Ascending aorta (tissue), 2 donors: ENCODE results near the gene PPP1R16B. TPM values are rescaled to one million over a fixed set of nuclear protein-coding genes. Genes with fewer than 3 reads are reported as not detected.
"Not testable (repeated sequence)": the region's sequence is repeated elsewhere in the genome, so short reads cannot be mapped to it uniquely, and the experiment has no call there.

Source experiments
- DNase-seq, 2 donors: peaks; one replicate each; pipeline ENCODE4 v3.0.0-alpha.2; 2019; ENCODE audit warnings: low spot score in 2 of 2
- H3K27ac ChIP-seq, 2 donors: fragments of 200-600 bp; sonication (generic); one replicate each; pipeline ENCODE4 v1.5.1; 2016 to 2017; ENCODE audit warnings: mild to moderate bottlenecking in 1 of 2
- H3K27me3 ChIP-seq: fragments of 200-600 bp; sonication (generic); one replicate; pipeline ENCODE4 v1.5.1; 2017
- H3K36me3 ChIP-seq, 2 donors: fragments of 200-600 bp; sonication (generic); one replicate each; pipeline ENCODE4 v1.5.1; 2016
- H3K4me1 ChIP-seq, 2 donors: fragments of 200-600 bp; sonication (generic); one replicate each; pipeline ENCODE4 v1.5.1; 2016 to 2017; ENCODE audit warnings: mild to moderate bottlenecking in 1 of 2
- H3K4me3 ChIP-seq, 2 donors: fragments of 200-600 bp; sonication (generic); one replicate each; pipeline ENCODE4 v1.5.1; 2016 to 2017; ENCODE audit warnings: mild to moderate bottlenecking in 1 of 2
- H3K9me3 ChIP-seq, 2 donors: fragments of 200-600 bp; sonication (generic); one replicate each; pipeline ENCODE4 v1.5.1; 2016
- CTCF ChIP-seq, 3 experiments: fragments of 200-600 bp in 2 of 3; fragments of 450-650 bp in 1 of 3; sonication (generic) in 2 of 3; IDR thresholded peaks; one replicate each; pipeline ENCODE4 v1.5.1; 2016 to 2019; ENCODE audit warnings: antibody characterized with exemption in 3 of 3, mild to moderate bottlenecking in 1 of 3, moderate library complexity in 1 of 3
- intact Hi-C: fragments of 100-400 bp; cut with DNase I; formaldehyde crosslinking; loops from one replicate; pipeline ENCODE4 v1.15.1; 2023
- total RNA-seq: library from RNA; depleted of rRNA; stranded (reverse); fragments of >200 nt; gene quantifications from one replicate; pipeline ENCODE4 v1.1.0, GENCODE V29; 2016

Gene PPP1R16B
- total RNA-seq, 1 donor from 2014 or later = 26.4 TPM

DNA sequence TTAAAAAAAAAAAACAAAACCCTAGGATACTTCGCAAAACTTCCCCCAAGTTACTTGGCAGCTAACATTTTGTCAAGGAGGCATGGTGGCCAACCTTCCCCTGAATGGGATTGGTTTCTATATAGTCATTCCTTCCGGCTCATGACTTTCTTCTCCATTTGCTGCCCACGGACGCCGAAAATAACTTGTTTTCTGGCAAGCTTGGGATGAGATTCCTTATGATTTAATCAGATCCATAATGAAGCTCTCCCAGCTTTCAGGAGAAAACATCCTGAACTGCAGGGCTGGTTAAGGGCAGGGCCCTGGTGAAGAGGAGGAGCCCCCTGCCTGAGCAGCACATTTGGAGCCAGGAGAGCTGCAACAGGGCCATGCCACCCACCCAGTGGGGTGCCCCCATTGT, 49.9 kb downstream of the PPP1R16B start:
- no peak for TF ChIP-seq CTCF (IDR thresholded peaks at IDR 0.05)
- Histone ChIP-seq H3K27ac (no peak overlapping the region), H3K4me3 (no peak overlapping the region), H3K36me3 (no peaks in the 10 kb centered on the region), H3K9me3 (no peaks in the 10 kb centered on the region), H3K4me1 (peaks cover 0 to 5% of the 10 kb centered on the region in 2 donors), H3K27me3 (no peaks in the 10 kb centered on the region)
- intact Hi-C loops = no loop called here
- DNase-seq = no peak

- no peak overlapping the region for H3K4me3 ChIP-seq
- no peak for TF ChIP-seq CTCF (IDR thresholded peaks at IDR 0.05)
- H3K27ac ChIP-seq = no peak overlapping the region
- intact Hi-C loops = no loop called here
- H3K27me3 ChIP-seq = no peaks in the 10 kb centered on the region
- no peak for DNase-seq
- peaks cover 0 to 5% of the 10 kb centered on the region in 2 donors for H3K4me1 ChIP-seq
- no peaks in the 10 kb centered on the region for H3K36me3 ChIP-seq
- H3K9me3 ChIP-seq = no peaks in the 10 kb centered on the region
Measured at GRCh38 chr20:38856570-38856969, 51.1 kb downstream of the PPP1R16B start.

- H3K27ac ChIP-seq = no peak overlapping the region
- no peak overlapping the region for H3K4me3 ChIP-seq
- peaks cover 0 to 5% of the 10 kb centered on the region in 2 donors for H3K4me1 ChIP-seq
- no peaks in the 10 kb centered on the region for H3K27me3 ChIP-seq
- DNase-seq = no peak
- intact Hi-C loops = no loop called here
- no peaks in the 10 kb centered on the region for H3K9me3 ChIP-seq
- TF ChIP-seq CTCF (IDR thresholded peaks at IDR 0.05) = no peak
- no peaks in the 10 kb centered on the region for H3K36me3 ChIP-seq
Measured at GRCh38 chr20:38857703-38858102, 52.2 kb downstream of the PPP1R16B start.

GRCh38 chr20:38859070-38859690, 53.7 kb downstream of the PPP1R16B start:
- DNase-seq = no peak
- TF ChIP-seq CTCF (IDR thresholded peaks at IDR 0.05) = no peak
- Histone ChIP-seq H3K9me3 (no peaks in the 10 kb centered on the region), H3K4me3 (no peak overlapping the region), H3K4me1 (peaks cover 0 to 5% of the 10 kb centered on the region in 2 donors), H3K27ac (no peak overlapping the region), H3K36me3 (no peaks in the 10 kb centered on the region), H3K27me3 (no peaks in the 10 kb centered on the region)
- intact Hi-C loops = no loop called here

GRCh38 chr20:38859857-38860256, 54.4 kb downstream of the PPP1R16B start:
- H3K27ac ChIP-seq, intact Hi-C loops, H3K4me3 ChIP-seq, H3K4me1 ChIP-seq, H3K27me3 ChIP-seq, DNase-seq, H3K9me3 ChIP-seq, H3K36me3 ChIP-seq: not testable (repeated sequence)

DNA sequence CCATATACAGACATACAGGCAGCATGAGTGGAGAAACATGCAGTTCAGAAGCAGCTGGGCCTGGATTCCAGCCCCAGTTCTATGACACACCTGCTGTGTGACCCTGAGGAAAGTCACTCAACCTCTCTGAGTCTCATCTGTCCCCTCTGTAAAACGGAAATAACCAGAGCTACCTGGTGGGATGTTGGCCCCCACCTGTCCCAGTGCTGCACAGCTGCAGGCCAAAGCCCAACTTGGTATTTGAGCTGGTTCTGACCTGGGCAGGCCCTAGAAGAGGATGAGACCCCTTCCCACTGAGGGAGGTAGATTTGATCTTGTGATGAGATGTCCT, 55.5 kb downstream of the PPP1R16B start:
- intact Hi-C loops = no loop called here

More for the DNA sequence above, 55.5 kb downstream of the PPP1R16B start:
- no peak for DNase-seq
- Histone ChIP-seq H3K9me3 (no peaks in the 10 kb centered on the region), H3K4me1 (no peaks in the 10 kb centered on the region), H3K36me3 (no peaks in the 10 kb centered on the region), H3K4me3 (no peak overlapping the region), H3K27me3 (no peaks in the 10 kb centered on the region), H3K27ac (no peak overlapping the region)
- no peak for TF ChIP-seq CTCF (IDR thresholded peaks at IDR 0.05)
